Measurements from ENCODE around the gene CFAP119.
"Not testable (repeated sequence)": the region's sequence is repeated elsewhere in the genome, so short reads cannot be mapped to it uniquely, and the experiment has no call there.

CFAP119 gene

GRCh38 chr16:30761928-30762902 lies at the start of gene CFAP119, which contains the start of gene RNF40:
TSS of gene CFAP119 (minus strand) at chr16:30762062. CDS start at chr16:30761748, 314 bp downstream.
TSS of gene RNF40 (plus strand) at chr16:30762322. CDS start at chr16:30762546, 224 bp downstream.
- peak; percentile 71 to 98 (median 96) for DNase-seq

- not testable (repeated sequence) for DNase-seq
Measured at GRCh38 chr16:30809675-30810074, 47.8 kb upstream of the CFAP119 start.

- not testable (repeated sequence) for DNase-seq
Measured at GRCh38 chr16:30808890-30809426, 47.1 kb upstream of the CFAP119 start.

GRCh38 chr16:30808146-30808545 lies 46.3 kb upstream of the CFAP119 start:
- DNase-seq, result no peak

- peak; percentile 24 to 89 (median 77) for DNase-seq
Measured at GRCh38 chr16:30805370-30806169, 43.7 kb upstream of the CFAP119 start.

- no peak for DNase-seq
Measured at GRCh38 chr16:30805056-30805369, 43.2 kb upstream of the CFAP119 start.

GRCh38 chr16:30802936-30803335 lies 41.1 kb upstream of the CFAP119 start:
- no peak for DNase-seq

- DNase-seq, result no peak
Measured at GRCh38 chr16:30797670-30798309, 35.9 kb upstream of the CFAP119 start.

GRCh38 chr16:30794634-30795033 lies 32.8 kb upstream of the CFAP119 start:
- no peak for DNase-seq

- DNase-seq, result no peak
Measured at GRCh38 chr16:30793508-30794069, 31.7 kb upstream of the CFAP119 start.

GRCh38 chr16:30787613-30788378 lies 25.9 kb upstream of the CFAP119 start:
- peak in 2 of 58 donors; percentile 56 to 58 for DNase-seq

- DNase-seq, result peak in 57 of 58 donors; percentile 8 to 85 (median 68)
Measured at GRCh38 chr16:30786936-30787612, 25.2 kb upstream of the CFAP119 start, which contains the start of gene ZNF629. TSS of gene ZNF629 (minus strand) at chr16:30787205. CDS start at chr16:30784482, 2,723 bp downstream.

GRCh38 chr16:30786115-30786935 lies 24.5 kb upstream of the CFAP119 start:
- DNase-seq, result peak in 12 of 58 donors; percentile 11 to 56 (median 38)

GRCh38 chr16:30785126-30786106 lies 23.6 kb upstream of the CFAP119 start:
- no peak for DNase-seq

- DNase-seq, result no peak
Measured at GRCh38 chr16:30784215-30784614, 22.4 kb upstream of the CFAP119 start.

GRCh38 chr16:30783280-30784109 lies 21.6 kb upstream of the CFAP119 start:
- DNase-seq, result no peak
